ENCODE data around the gene SLC7A10. TPM values are rescaled to one million over a fixed set of nuclear protein-coding genes. Genes with fewer than 3 reads are reported as not detected.
A peak's percentile ranks its signal among the peaks of the same experiment; 100 is the strongest.

Gene SLC7A10
- polyA plus RNA-seq, 1 donor from 2014 or later: not detected

- peaks cover 1% of the 10 kb centered on the region for H3K36me3 Mint-ChIP-seq
- H3K4me1 Mint-ChIP-seq: peaks cover 4 to 10% (median 8%) of the 10 kb centered on the region in 3 donors
- no peak overlapping the region for H3K27ac Mint-ChIP-seq
- peak overlapping the region in 2 of 4 donors; percentile 22 to 83 for H3K4me3 Mint-ChIP-seq
- peaks cover 27% of the 10 kb centered on the region for H3K27me3 Mint-ChIP-seq
- peaks cover 0 to 8% (median 2%) of the 10 kb centered on the region in 3 donors for H3K9me3 Mint-ChIP-seq
These were observed 36.0 kb upstream of the SLC7A10 start for GRCh38 chr19:33261511-33262189.

- Mint-ChIP-seq H3K4me3 (peak overlapping the region in 2 of 4 donors; percentile 63 to 65), H3K9me3 (peaks cover 0 to 8% (median 2%) of the 10 kb centered on the region in 3 donors), H3K36me3 (peaks cover 1% of the 10 kb centered on the region), H3K27me3 (peaks cover 28% of the 10 kb centered on the region), H3K4me1 (peaks cover 4 to 10% (median 8%) of the 10 kb centered on the region in 3 donors), H3K27ac (no peak overlapping the region)
These were observed 35.2 kb upstream of the SLC7A10 start for GRCh38 chr19:33260628-33261418.

DNA sequence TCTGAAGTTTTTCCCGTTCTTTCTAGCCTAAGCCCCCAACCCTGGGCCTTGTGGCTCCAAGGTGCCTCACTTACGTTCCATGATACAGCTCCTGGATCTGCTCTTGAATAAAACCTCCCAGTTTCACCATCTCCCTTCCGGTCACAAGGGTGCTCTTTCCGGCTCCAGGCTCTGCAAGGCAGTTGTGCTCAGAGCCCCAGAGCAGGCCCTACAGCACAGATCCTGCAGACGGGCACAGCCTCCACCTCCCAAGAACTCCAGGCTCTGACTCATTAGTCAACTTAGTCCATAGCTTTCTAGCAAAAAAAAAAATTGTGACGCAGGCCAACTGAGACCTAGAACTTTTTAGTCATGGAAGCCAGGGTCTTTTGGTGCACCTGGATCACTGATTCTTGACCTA lies 33.9 kb upstream of the SLC7A10 start:
- H3K4me3 Mint-ChIP-seq: no peak overlapping the region
- H3K27ac Mint-ChIP-seq: no peak overlapping the region
- peaks cover 1% of the 10 kb centered on the region for H3K36me3 Mint-ChIP-seq
- peaks cover 31% of the 10 kb centered on the region for H3K27me3 Mint-ChIP-seq
- H3K4me1 Mint-ChIP-seq: peaks cover 4 to 10% (median 10%) of the 10 kb centered on the region in 3 donors
- H3K9me3 Mint-ChIP-seq: peaks cover 0 to 8% (median 2%) of the 10 kb centered on the region in 3 donors

GRCh38 chr19:33257828-33258227 lies 32.2 kb upstream of the SLC7A10 start:
- Mint-ChIP-seq H3K27ac (no peak overlapping the region), H3K36me3 (peaks cover 1% of the 10 kb centered on the region), H3K27me3 (peaks cover 28% of the 10 kb centered on the region), H3K9me3 (peaks cover 0 to 8% (median 2%) of the 10 kb centered on the region in 3 donors), H3K4me1 (peaks cover 4 to 10% (median 10%) of the 10 kb centered on the region in 3 donors), H3K4me3 (no peak overlapping the region)

- peaks cover 24% of the 10 kb centered on the region for H3K27me3 Mint-ChIP-seq
- H3K36me3 Mint-ChIP-seq: peaks cover 1% of the 10 kb centered on the region
- peaks cover 0 to 8% (median 2%) of the 10 kb centered on the region in 3 donors for H3K9me3 Mint-ChIP-seq
- peaks cover 4 to 7% (median 6%) of the 10 kb centered on the region in 3 donors for H3K4me1 Mint-ChIP-seq
- H3K4me3 Mint-ChIP-seq: no peak overlapping the region
- H3K27ac Mint-ChIP-seq: peak overlapping the region in 1 of 3 donors; percentile 73
These were observed 30.6 kb upstream of the SLC7A10 start for GRCh38 chr19:33256261-33256660.

DNA sequence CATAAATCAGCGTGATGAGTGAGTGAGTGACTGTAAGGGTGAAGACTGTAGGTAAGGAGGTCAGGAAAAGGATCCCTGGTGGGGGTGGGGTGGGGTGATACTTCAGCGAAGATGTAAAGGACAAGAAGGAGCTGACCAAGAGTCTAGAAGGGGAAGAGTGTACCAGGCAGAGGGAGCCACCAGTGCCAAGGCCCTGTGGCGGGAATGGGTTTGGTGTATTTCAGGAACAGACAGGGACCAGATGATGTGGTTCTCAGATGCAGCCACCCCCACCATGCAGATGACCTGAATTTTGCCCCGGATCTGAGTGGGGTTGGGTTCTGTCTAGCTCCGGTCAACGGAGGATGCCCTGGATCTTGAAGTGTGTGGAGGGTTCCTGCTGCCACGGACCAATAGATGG lies 30.1 kb upstream of the SLC7A10 start:
- peaks cover 2 to 4% (median 2%) of the 10 kb centered on the region in 3 donors for H3K4me1 Mint-ChIP-seq
- no peak overlapping the region for H3K4me3 Mint-ChIP-seq
- H3K27me3 Mint-ChIP-seq: peaks cover 20% of the 10 kb centered on the region
- peaks cover 1% of the 10 kb centered on the region for H3K36me3 Mint-ChIP-seq
- peaks cover 0 to 8% (median 2%) of the 10 kb centered on the region in 3 donors for H3K9me3 Mint-ChIP-seq
- H3K27ac Mint-ChIP-seq: no peak overlapping the region

DNA sequence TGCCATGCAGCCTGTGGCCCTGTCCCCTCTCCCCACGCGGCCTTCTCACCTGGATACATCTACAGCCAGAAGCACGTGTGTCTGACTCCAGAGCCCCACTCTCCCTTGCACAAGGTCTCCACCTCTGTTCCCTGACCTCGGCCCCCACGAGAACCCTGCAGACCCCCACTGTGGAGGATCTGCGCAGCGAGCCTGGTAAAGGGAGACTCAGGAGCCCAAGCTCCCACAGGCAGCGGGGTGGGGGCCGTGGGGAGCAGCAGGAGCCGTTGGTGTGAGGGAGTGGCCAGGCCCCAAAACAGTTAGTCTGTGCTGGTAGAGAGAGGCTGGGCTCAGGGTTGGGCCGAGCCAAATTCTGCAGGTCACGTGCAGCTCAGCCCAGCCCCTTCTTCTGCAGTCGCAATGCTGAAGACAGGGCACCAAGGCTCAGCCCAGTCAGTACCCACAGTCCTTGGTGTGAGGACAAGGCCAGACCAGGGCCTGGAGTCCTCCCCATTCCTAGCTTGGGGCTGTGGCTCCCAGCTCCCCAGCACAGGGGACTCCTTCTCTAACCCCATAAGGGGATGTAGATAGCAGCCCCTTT lies 28.7 kb upstream of the SLC7A10 start:
- peaks cover 10% of the 10 kb centered on the region for H3K27me3 Mint-ChIP-seq
- peaks cover 0 to 1% (median 0%) of the 10 kb centered on the region in 3 donors for H3K4me1 Mint-ChIP-seq
- H3K36me3 Mint-ChIP-seq: peaks cover 1% of the 10 kb centered on the region
- H3K4me3 Mint-ChIP-seq: no peak overlapping the region
- H3K27ac Mint-ChIP-seq: peak overlapping the region in 1 of 3 donors; percentile 63
- peaks cover 0 to 8% (median 2%) of the 10 kb centered on the region in 3 donors for H3K9me3 Mint-ChIP-seq

GRCh38 chr19:33252971-33253370 lies 27.3 kb upstream of the SLC7A10 start:
- Mint-ChIP-seq H3K36me3 (peaks cover under 1% of the 10 kb centered on the region), H3K4me3 (no peak overlapping the region), H3K4me1 (peaks cover 0 to 1% (median 0%) of the 10 kb centered on the region in 3 donors), H3K9me3 (peaks cover 0 to 3% (median 0%) of the 10 kb centered on the region in 3 donors), H3K27me3 (peaks cover 10% of the 10 kb centered on the region), H3K27ac (no peak overlapping the region)

DNA sequence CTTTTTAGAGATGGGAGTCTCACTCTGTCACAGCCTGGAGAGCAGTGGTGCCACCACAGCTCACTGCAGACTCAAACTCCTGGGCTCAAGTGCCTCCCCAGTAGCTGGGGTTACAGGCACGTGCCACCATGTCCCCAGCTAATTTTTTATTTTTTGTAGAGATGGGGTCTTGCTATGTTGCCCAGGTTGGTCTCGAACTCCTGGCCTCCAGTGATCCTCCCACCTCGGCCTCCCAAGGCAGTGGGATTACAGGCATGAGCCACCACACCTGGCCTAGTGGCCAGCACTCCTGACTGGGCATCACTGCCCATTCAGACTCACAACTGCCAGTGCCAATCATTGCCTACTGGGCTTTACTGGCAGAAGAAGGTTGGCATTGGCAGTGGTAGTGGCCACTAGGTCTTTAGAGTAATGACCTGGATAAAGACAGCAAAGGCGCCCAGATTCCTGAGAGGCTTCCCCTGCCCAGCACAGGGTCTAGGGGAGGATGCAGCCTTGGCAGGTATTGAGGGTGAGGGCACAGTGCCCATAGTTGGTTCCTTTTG lies 26.8 kb upstream of the SLC7A10 start:
- Mint-ChIP-seq H3K9me3 (no peaks in the 10 kb centered on the region), H3K27ac (no peak overlapping the region), H3K4me1 (peaks cover 0 to 1% (median 0%) of the 10 kb centered on the region in 3 donors), H3K36me3 (no peaks in the 10 kb centered on the region), H3K4me3 (no peak overlapping the region), H3K27me3 (peaks cover 10% of the 10 kb centered on the region)

DNA sequence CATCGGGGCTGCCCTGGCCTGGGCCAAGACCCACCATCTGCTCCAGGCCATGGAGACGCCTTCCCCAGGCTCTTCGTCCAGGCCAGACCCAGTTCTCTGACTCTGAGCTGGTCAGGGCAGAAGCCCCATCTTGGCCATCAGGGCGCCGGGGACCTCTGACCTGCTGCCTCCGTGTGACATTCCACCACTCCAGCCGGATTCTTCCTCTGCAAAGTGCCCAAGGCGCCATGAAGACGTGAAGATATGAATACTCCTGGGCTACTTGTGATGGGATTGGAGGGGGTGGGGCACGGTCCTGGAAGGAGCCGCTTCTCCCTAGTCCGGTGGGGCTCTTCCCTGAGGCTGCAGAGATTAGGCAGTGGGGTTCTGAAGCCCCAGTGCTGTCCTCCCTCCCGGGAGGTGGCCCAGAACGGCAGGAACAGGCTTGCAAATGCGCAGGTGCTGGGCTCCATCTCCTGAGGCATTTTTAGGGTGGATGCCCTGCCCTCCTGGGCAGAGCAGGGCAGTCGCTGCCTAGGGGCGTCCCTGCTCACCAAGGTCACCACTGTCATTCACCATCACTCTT lies 26.0 kb upstream of the SLC7A10 start:
- H3K9me3 Mint-ChIP-seq: no peaks in the 10 kb centered on the region
- H3K4me3 Mint-ChIP-seq: no peak overlapping the region
- H3K27me3 Mint-ChIP-seq: peaks cover 7% of the 10 kb centered on the region
- H3K36me3 Mint-ChIP-seq: no peaks in the 10 kb centered on the region
- peaks cover 0 to 1% (median 0%) of the 10 kb centered on the region in 3 donors for H3K4me1 Mint-ChIP-seq
- H3K27ac Mint-ChIP-seq: no peak overlapping the region

- no peak overlapping the region for H3K4me3 Mint-ChIP-seq
- peaks cover 0 to 1% (median 0%) of the 10 kb centered on the region in 3 donors for H3K4me1 Mint-ChIP-seq
- peaks cover 7% of the 10 kb centered on the region for H3K27me3 Mint-ChIP-seq
- H3K36me3 Mint-ChIP-seq: no peaks in the 10 kb centered on the region
- H3K9me3 Mint-ChIP-seq: no peaks in the 10 kb centered on the region
- H3K27ac Mint-ChIP-seq: no peak overlapping the region
These were observed 25.4 kb upstream of the SLC7A10 start for GRCh38 chr19:33251076-33251475.

GRCh38 chr19:33250500-33250899 lies 24.9 kb upstream of the SLC7A10 start:
- no peak overlapping the region for H3K27ac Mint-ChIP-seq
- no peaks in the 10 kb centered on the region for H3K4me1 Mint-ChIP-seq
- no peaks in the 10 kb centered on the region for H3K9me3 Mint-ChIP-seq
- no peak overlapping the region for H3K4me3 Mint-ChIP-seq
- H3K36me3 Mint-ChIP-seq: no peaks in the 10 kb centered on the region
- peaks cover 3% of the 10 kb centered on the region for H3K27me3 Mint-ChIP-seq

DNA sequence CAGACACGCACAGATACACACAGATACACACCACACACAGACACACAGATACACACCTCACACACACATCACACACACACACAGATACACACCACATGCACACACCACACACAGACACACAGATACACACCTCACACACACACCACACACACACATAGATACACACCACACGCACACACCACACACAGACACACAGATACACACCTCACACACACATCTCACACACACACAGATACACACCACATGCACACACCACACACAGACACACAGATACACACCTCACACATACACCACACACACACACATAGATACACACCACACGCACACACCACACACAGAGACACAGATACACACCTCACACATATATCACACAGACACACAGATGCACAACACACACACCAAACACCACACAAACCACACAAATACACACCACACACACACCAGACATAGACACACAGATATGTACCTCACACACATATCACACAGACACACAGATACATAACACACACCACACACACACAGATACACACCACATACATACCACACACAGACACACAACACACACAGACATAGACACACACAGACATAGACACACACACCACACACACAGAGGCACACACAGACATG lies 24.2 kb upstream of the SLC7A10 start:
- Mint-ChIP-seq H3K27ac (no peak overlapping the region), H3K4me3 (no peak overlapping the region), H3K36me3 (peaks cover under 1% of the 10 kb centered on the region), H3K4me1 (no peaks in the 10 kb centered on the region), H3K9me3 (no peaks in the 10 kb centered on the region), H3K27me3 (peaks cover 1% of the 10 kb centered on the region)

DNA sequence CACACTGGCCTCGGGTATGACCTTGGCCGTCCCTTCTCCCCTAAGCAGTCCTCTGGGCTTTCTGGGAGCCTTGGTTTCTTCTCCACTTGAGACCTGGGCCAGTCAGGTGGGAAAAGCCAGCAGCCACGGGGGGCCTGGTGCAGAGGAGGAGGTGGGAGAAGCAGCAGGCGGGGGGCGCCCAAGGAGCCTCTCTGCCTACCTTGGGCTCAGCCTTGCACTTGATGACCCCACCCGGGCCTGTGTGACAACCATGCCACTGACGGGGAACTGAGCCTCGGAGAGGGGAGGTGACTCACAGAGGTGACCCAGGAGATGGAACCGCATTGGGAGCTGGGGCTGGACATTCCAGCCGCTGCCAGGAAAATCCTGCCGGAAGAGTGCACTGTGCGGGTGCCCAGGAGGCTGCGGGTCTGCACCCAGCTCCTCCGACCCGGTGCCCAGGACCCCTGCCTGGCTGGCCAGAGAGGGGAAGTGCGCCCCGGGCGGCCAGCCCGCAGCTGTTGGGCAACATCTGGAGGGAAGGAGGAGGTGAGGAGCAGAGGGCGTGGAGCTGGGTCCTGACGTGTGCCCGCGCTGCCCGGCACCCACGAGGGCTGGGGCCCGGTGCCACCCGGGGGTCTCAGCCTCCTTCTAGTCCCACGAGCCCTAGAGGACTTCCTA lies 23.4 kb upstream of the SLC7A10 start:
- H3K4me1 Mint-ChIP-seq: no peaks in the 10 kb centered on the region
- H3K27me3 Mint-ChIP-seq: peaks cover 1% of the 10 kb centered on the region
- no peaks in the 10 kb centered on the region for H3K9me3 Mint-ChIP-seq
- H3K27ac Mint-ChIP-seq: no peak overlapping the region
- no peak overlapping the region for H3K4me3 Mint-ChIP-seq
- H3K36me3 Mint-ChIP-seq: peaks cover 3% of the 10 kb centered on the region

All from IgD-negative memory B cell (primary cell).